GM19025 (cell line): Measurements from ENCODE around the gene PADI4.

Experiments
- ATAC-seq: cut with Tn5 transposase; IDR thresholded peaks from one replicate; pipeline ENCODE4 v1.9.1; 2021; ENCODE audit warnings: mild to moderate bottlenecking, low read depth, moderate library complexity; ENCODE audit not compliant: unreplicated experiment

The PADI4 gene

GRCh38 chr1:17412093-17412870 lies 104.3 kb downstream of the PADI4 start:
- no peak for ATAC-seq
